ENCODE results near the gene PDE4D.

The PDE4D gene

DNA sequence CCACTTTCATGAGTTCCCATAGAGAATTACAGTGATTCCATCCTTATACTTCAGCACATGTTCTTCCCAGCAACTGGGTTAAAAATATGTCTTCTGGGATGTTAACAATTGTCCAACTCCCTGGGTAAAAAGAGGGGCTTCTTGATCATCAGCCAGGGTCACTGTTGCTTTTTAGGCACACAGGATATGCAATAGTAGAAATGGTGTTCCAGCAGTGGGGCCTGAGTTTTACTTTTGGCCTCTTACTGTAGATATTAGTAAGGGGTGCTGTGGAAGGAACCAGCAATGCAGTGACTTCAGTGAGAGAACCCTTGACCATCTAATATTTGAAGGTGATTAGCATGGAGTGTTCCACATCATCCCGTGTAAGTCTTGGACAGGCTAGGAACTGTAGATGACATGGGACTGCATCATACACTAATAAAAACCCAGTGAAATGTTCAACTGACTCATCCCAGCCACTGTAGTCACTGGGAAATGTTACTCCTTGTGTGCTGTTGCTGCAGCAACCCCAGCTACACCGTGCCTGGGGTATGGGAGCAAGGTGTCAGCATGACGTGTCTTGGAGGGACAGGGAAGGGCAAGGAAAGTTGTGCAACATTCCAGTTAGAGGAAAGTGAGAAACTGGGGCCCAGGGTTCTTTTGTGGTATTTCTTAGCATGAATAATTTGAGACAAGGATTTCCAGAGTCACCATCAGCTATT lies 699.8 kb downstream of the PDE4D start:
- no peak for DNase-seq (ENCODE audit: low read depth in 2 of 3, low spot score in 1 of 3)

- no peak for DNase-seq (ENCODE audit: low read depth in 2 of 3, low spot score in 1 of 3)
These were observed 702.8 kb downstream of the PDE4D start for GRCh38 chr5:59190746-59191145.

DNA sequence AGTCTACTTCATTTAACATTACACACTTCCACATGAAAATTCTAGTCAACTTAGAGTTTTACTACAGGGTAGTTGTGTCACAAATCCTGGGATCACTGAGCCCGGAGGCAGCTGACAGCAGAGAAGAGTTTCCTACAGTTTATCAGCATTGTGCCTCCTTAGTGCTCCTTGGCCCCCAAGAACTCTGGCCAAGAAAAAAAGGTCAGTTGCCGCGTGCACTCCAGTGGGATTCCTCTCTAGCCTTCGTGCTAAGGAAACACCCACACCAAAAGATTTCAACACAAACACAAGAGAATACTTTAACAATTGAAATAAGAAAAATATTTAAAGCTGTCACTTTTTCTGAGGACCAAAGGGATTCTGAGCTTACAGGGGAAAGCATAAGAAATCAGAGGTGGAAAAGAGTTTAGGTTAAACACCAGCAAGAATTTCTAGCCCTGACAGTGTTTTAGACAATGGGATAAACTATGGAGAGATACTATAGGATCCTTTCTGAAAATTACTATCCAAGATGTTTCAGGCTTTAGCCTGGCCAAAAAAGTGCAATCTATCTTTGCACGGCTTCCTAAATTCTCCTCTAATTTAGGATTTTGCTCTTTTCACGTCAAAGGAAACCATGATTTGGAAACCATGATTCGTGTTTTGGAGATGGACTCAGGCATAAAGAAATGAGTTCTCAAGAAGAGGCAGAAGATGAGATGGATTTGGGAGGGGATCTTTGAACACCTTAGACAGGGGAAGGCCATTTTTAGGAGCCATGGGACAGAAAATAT lies 703.9 kb downstream of the PDE4D start:
- DNase-seq (ENCODE audit: low read depth in 2 of 3, low spot score in 1 of 3) = no peak

- DNase-seq (ENCODE audit: low read depth in 2 of 3, low spot score in 1 of 3) = peak; percentile 32 to 49 (median 36)
These were observed 704.9 kb downstream of the PDE4D start for GRCh38 chr5:59188419-59189225.

GRCh38 chr5:59187857-59188256 lies 705.7 kb downstream of the PDE4D start:
- no peak for DNase-seq (ENCODE audit: low read depth in 2 of 3, low spot score in 1 of 3)

DNA sequence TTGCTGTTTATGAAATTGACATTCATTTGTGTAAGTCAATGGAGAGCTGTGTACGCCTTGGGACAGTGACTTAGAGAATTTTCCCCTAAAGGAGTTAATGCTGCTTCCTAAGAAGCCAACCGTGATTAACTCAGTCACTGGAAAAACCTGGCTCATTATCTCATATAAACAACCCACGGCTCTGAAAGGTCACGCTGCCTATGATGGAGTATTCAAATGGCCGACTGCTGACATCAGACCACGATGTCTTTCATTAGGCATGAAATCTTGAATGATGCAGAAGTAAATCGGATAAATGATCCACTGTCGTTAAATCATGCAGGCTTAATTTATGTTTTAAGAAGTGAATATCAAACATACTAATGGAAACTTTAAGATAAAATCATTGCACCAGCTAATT lies 706.9 kb downstream of the PDE4D start:
- DNase-seq (ENCODE audit: low read depth in 2 of 3, low spot score in 1 of 3) = no peak

DNA sequence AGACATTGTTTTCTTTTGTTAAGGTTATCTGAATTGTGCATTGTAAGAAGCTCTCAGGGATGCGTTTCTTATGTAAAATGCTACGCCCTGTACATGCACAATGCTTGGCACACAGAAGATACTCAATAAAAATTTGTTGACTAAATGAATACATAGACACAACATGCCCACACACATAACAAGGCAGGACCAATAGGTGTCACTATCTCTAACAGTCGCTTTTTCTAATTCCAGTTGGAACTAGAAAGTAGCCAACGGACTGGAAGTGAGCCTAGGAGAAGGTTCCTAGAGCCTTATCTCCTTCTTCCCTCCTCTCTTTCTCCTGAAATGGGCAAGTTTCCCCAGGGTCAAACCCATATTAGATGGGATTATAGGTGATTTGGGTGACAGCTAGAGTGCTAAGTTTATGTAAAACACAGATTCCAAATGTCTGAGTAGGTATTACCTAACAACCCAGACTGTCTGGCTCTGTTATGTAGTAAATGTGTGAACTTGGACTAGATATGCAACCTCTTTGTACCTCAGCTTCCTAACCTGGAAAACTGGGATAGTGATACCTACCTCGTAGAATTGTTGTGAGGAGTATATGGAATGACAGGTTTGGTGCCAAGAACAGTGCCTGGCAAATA lies 707.7 kb downstream of the PDE4D start:
- DNase-seq (ENCODE audit: low read depth in 2 of 3, low spot score in 1 of 3) = no peak

DNA sequence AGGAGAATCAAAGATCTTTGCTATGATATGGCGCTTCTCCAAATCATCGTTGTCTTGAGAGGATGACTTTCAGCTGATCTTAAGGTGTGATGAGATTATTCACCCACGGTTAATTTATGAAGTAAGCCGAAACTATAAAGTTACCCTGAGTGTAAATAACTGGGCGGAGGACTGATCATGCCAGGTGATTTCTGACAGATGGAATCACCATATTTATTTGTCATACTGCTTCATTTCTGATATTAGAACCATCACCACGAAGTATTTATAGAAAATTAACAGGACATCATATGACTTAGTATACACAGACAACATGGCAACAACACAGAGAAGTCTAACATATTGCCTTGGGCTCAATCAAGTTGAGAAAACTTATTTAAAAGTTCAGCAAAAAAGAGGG lies 708.8 kb downstream of the PDE4D start:
- DNase-seq (ENCODE audit: low read depth in 2 of 3, low spot score in 1 of 3) = no peak

DNA sequence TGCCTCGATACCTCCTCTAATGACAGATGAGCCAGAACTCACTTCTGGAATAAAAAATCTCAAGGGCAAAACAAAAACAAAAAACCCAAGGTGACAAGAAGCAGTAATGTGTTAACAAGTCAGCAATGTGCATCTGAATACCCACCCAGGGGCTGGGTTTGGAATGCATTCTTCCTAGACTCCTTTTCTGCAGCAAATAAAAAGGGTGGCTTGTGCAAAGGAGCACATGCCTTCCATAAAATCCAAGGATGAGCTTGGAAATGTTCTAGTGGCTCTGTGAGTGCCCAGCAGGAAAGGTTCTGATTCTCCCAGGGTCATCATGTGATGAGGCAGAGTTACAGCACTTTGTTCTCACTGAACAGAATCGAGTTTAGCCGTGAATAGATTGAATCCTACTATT lies 710.8 kb downstream of the PDE4D start:
- no peak for DNase-seq (ENCODE audit: low read depth in 2 of 3, low spot score in 1 of 3)

DNA sequence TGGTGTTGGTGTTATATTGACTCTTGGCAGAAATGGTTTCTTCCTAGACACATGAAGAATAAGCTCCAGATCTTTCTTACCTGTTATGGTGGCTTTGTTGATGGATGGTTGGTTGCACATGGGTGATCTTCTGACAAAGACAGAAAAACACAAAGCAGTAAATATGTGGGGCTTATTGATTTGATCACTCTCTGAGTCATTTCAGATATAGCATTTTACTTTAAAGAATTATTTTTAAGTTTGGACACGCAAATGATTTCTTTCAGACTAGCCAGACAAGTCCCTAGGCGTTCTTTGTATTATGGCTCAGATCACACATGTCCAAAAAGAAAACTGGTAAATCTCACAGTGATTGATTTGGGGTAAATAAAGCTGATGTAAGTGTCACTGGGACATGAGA lies 713.0 kb downstream of the PDE4D start:
- DNase-seq (ENCODE audit: low read depth in 2 of 3, low spot score in 1 of 3) = no peak

GRCh38 chr5:59179704-59180103 lies 713.8 kb downstream of the PDE4D start:
- no peak for DNase-seq (ENCODE audit: low read depth in 2 of 3, low spot score in 1 of 3)

- no peak for DNase-seq (ENCODE audit: low read depth in 2 of 3, low spot score in 1 of 3)
These were observed 715.0 kb downstream of the PDE4D start for GRCh38 chr5:59178482-59178881.

DNA sequence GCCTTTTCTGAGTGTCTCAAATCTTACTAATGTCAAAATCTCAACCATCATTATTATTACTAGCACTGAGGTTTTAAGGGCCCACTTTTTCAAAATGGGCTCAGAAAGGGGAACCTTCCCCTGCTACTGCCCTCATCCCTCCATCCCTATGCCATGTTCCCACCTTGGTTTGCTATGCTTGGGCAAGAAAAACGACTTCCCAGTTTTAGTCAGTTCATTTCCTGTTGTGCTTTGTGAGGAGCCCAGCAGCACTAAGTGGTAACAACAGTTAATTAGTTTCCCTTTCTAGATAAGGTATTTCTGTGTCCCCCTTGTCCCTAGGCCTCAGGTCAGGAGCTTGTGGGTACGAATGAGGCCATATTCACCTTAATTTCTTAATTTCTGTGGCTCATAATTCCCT lies 715.5 kb downstream of the PDE4D start:
- no peak for DNase-seq (ENCODE audit: low read depth in 2 of 3, low spot score in 1 of 3)

- DNase-seq (ENCODE audit: low read depth in 2 of 3, low spot score in 1 of 3) = no peak
These were observed 715.9 kb downstream of the PDE4D start for GRCh38 chr5:59177644-59178043.

DNA sequence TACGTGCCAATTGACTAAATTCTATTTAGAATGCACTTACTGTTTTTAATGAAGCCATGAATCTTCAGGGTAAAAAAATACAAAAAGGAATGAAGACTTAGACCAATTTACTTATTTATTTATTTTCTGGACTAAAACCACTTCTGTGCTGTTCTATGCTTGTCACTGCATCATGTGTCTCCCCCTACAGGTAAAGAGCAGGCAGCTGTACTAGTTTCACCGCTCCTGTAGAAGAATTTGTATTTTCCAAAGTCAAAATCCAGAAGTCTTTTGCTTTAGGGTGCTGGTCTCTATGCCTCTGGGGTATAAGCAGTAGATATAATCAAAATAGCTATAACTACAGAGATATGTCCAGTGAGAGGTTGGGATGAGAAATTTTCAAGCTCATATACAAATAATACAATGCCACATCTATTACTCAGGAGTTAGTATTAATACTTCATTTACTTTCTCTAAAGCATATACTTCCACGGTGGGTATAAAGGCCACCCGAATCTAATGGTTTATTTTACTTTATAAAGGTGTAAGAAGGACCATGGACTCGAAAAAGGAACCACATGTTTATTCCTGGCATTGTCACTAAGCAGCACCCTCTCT lies 719.2 kb downstream of the PDE4D start:
- peak in 1 of 3 donors; percentile 14 for DNase-seq (ENCODE audit: low read depth in 2 of 3, low spot score in 1 of 3)

GRCh38 chr5:59173578-59173977 lies 719.9 kb downstream of the PDE4D start:
- DNase-seq (ENCODE audit: low read depth in 2 of 3, low spot score in 1 of 3) = no peak

- no peak for DNase-seq (ENCODE audit: low read depth in 2 of 3, low spot score in 1 of 3)
These were observed 722.4 kb downstream of the PDE4D start for GRCh38 chr5:59171131-59171530.

GRCh38 chr5:59169768-59170150 lies 723.8 kb downstream of the PDE4D start:
- no peak for DNase-seq (ENCODE audit: low read depth in 2 of 3, low spot score in 1 of 3)

- DNase-seq (ENCODE audit: low read depth in 2 of 3, low spot score in 1 of 3) = no peak
These were observed 724.3 kb downstream of the PDE4D start for GRCh38 chr5:59169081-59169767.

- DNase-seq (ENCODE audit: low read depth in 2 of 3, low spot score in 1 of 3) = no peak
These were observed 725.5 kb downstream of the PDE4D start for GRCh38 chr5:59168067-59168466.

All from stimulated activated CD4-positive, alpha-beta T cell treated with anti-CD3 and anti-CD28 coated beads, Interleukin-12 subunit alpha, Interleukin-12 subunit beta, amount 100 ng/mL, for 48 hours (primary cell).